Loucy (cell line): ENCODE data around the gene PROZ.
A peak's percentile ranks its signal among the peaks of the same experiment; 100 is the strongest.
"Not testable (repeated sequence)": the region's sequence is repeated elsewhere in the genome, so short reads cannot be mapped to it uniquely, and the experiment has no call there.

ENCODE experiments used
- H2AFZ ChIP-seq: fragments of 200-600 bp; sonication (generic); 2 replicates; pipeline ENCODE4 v1.6.0; 2016; ENCODE audit warnings: antibody characterized with exemption, mild to moderate bottlenecking, low read length, moderate library complexity
- H3F3A ChIP-seq: fragments of 200-600 bp; 2 replicates; pipeline ENCODE4 v1.6.0; 2016; ENCODE audit warnings: antibody characterized with exemption, low read depth, mild to moderate bottlenecking
- H3K27me3 ChIP-seq: fragments of 200-600 bp; sonication (generic); 2 replicates; pipeline ENCODE4 v1.6.1; 2014; ENCODE audit warnings: low read length, mild to moderate bottlenecking; ENCODE audit not compliant: insufficient read depth, poor library complexity, severe bottlenecking
- H3K36me3 ChIP-seq: fragments of 200-600 bp; sonication (generic); 2 replicates; pipeline ENCODE4 v1.6.1; 2016; ENCODE audit warnings: low read length; ENCODE audit not compliant: insufficient read depth
- H3K4me1 ChIP-seq: fragments of 200-600 bp; sonication (generic); 2 replicates; pipeline ENCODE4 v1.5.1; 2014; ENCODE audit warnings: low read length, mild to moderate bottlenecking; ENCODE audit not compliant: insufficient read depth, poor library complexity, severe bottlenecking
- H3K4me2 ChIP-seq: fragments of 200-600 bp; sonication (generic); 2 replicates; pipeline ENCODE4 v1.6.0; 2014; ENCODE audit warnings: antibody characterized with exemption, low read length, low read depth, mild to moderate bottlenecking; ENCODE audit not compliant: poor library complexity, severe bottlenecking
- H3K4me3 ChIP-seq: fragments of 200-600 bp; sonication (generic); 2 replicates; pipeline ENCODE4 v1.5.1; 2014; ENCODE audit warnings: low read length, mild to moderate bottlenecking, mixed read lengths; ENCODE audit not compliant: poor library complexity, severe bottlenecking
- H3K79me2 ChIP-seq: fragments of 200-600 bp; sonication (generic); 2 replicates; pipeline ENCODE4 v1.6.1; 2014; ENCODE audit warnings: low read length; ENCODE audit not compliant: insufficient read depth
- H3K9ac ChIP-seq: fragments of 200-600 bp; sonication (generic); 2 replicates; pipeline ENCODE4 v1.6.0; 2014; ENCODE audit warnings: mild to moderate bottlenecking, low read depth, low read length, moderate library complexity; ENCODE audit not compliant: poor library complexity, severe bottlenecking
- H3K9me2 ChIP-seq: fragments of 200-600 bp; sonication (generic); replicated peaks from 2 replicates; pipeline ENCODE4 v1.6.1; 2016; ENCODE audit warnings: low read depth, low read length, mixed read lengths
- H3K9me3 ChIP-seq: fragments of 200-600 bp; sonication (generic); 2 replicates; pipeline ENCODE4 v1.6.1; 2014; ENCODE audit warnings: mild to moderate bottlenecking, antibody characterized with exemption, low read length, low read depth; ENCODE audit not compliant: insufficient read depth
- H4K20me1 ChIP-seq: fragments of 200-600 bp; sonication (generic); 2 replicates; pipeline ENCODE4 v1.6.0; 2014; ENCODE audit warnings: antibody characterized with exemption, low read length, mild to moderate bottlenecking; ENCODE audit not compliant: insufficient read depth, poor library complexity, severe bottlenecking
- EZH2phosphoT487 ChIP-seq: fragments of 200-600 bp; IDR thresholded peaks from 2 replicates; pipeline ENCODE4 v1.6.1; 2018; ENCODE audit warnings: antibody characterized with exemption, mild to moderate bottlenecking, moderate library complexity, borderline replicate concordance
- TF ChIP-seq, protein P1 (sequence below): fragments of 200-600 bp; sonication (generic); conservative IDR thresholded peaks from 2 replicates; pipeline ENCODE4 v1.5.1; 2014; ENCODE audit warnings: mild to moderate bottlenecking, antibody characterized with exemption, low read length

Gene PROZ

DNA sequence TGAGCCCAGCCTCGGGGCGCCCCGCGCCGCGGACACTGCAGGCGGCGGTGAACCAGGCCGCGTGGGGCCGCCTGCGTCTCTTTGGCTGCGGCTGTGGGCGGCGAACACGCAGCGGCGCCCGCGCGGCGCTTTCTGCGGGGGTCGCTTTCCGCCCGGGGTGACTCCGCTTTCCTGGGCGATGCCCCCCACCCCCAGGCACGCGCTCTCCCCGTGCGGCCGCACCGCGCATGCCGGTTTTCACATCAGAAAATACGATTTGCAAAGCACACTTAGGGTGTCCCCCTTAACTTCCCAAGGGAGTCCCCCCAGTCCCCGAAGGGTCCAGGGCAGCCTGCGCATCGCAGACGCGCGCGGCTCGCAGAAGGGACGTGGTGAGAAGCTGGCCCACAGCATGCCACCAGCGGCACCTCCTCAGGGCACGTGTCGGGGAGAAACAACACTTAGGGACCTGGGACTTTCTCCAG, 47.6 kb upstream of the PROZ start:
- no peaks in the 10 kb centered on the region for H3K9me3 ChIP-seq
- no peak overlapping the region for H3K4me2 ChIP-seq
- no peaks in the 10 kb centered on the region for H3K27me3 ChIP-seq
- H3K9ac ChIP-seq: no peak overlapping the region
- no peaks in the 10 kb centered on the region for H3F3A ChIP-seq
- H3K79me2 ChIP-seq: no peaks in the 10 kb centered on the region
- no peak overlapping the region for H2AFZ ChIP-seq
- TF ChIP-seq, protein P1, sequence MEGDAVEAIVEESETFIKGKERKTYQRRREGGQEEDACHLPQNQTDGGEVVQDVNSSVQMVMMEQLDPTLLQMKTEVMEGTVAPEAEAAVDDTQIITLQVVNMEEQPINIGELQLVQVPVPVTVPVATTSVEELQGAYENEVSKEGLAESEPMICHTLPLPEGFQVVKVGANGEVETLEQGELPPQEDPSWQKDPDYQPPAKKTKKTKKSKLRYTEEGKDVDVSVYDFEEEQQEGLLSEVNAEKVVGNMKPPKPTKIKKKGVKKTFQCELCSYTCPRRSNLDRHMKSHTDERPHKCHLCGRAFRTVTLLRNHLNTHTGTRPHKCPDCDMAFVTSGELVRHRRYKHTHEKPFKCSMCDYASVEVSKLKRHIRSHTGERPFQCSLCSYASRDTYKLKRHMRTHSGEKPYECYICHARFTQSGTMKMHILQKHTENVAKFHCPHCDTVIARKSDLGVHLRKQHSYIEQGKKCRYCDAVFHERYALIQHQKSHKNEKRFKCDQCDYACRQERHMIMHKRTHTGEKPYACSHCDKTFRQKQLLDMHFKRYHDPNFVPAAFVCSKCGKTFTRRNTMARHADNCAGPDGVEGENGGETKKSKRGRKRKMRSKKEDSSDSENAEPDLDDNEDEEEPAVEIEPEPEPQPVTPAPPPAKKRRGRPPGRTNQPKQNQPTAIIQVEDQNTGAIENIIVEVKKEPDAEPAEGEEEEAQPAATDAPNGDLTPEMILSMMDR: no peak
- TF ChIP-seq EZH2phosphoT487: no peak
- H3K4me1 ChIP-seq: peaks cover 4% of the 10 kb centered on the region
- no peak overlapping the region for H3K4me3 ChIP-seq
- H4K20me1 ChIP-seq: no peaks in the 10 kb centered on the region
- no peaks in the 10 kb centered on the region for H3K9me2 ChIP-seq
- no peaks in the 10 kb centered on the region for H3K36me3 ChIP-seq

GRCh38 chr13:113111821-113112220, 46.6 kb upstream of the PROZ start:
- not testable (repeated sequence) for H3K36me3 ChIP-seq, H4K20me1 ChIP-seq, H3K9me3 ChIP-seq, H2AFZ ChIP-seq, H3K4me1 ChIP-seq, H3F3A ChIP-seq, H3K9ac ChIP-seq, H3K79me2 ChIP-seq, H3K27me3 ChIP-seq, H3K4me2 ChIP-seq, H3K4me3 ChIP-seq, H3K9me2 ChIP-seq

DNA sequence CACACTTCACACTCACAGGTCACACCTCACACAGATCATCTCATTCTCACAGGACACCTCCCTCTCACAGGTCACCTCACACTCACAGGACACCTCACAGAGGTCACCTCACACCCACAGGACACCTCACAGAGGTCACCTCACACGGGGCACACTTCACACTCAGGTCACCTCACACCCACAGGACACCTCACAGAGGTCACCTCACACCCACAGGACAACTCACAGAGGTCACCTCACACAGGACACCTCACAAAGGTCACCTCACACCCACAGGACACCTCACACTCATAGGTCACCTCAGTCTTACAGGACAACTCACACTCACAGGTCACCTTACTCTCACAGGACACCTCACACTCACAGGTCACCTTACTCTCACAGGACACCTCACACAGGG, 46.0 kb upstream of the PROZ start:
- H3K27me3 ChIP-seq, H2AFZ ChIP-seq, H3K4me3 ChIP-seq, H3K4me2 ChIP-seq, H3K9me2 ChIP-seq, H3K9me3 ChIP-seq, H4K20me1 ChIP-seq, H3F3A ChIP-seq, H3K79me2 ChIP-seq, H3K9ac ChIP-seq, H3K4me1 ChIP-seq, H3K36me3 ChIP-seq: not testable (repeated sequence)

DNA sequence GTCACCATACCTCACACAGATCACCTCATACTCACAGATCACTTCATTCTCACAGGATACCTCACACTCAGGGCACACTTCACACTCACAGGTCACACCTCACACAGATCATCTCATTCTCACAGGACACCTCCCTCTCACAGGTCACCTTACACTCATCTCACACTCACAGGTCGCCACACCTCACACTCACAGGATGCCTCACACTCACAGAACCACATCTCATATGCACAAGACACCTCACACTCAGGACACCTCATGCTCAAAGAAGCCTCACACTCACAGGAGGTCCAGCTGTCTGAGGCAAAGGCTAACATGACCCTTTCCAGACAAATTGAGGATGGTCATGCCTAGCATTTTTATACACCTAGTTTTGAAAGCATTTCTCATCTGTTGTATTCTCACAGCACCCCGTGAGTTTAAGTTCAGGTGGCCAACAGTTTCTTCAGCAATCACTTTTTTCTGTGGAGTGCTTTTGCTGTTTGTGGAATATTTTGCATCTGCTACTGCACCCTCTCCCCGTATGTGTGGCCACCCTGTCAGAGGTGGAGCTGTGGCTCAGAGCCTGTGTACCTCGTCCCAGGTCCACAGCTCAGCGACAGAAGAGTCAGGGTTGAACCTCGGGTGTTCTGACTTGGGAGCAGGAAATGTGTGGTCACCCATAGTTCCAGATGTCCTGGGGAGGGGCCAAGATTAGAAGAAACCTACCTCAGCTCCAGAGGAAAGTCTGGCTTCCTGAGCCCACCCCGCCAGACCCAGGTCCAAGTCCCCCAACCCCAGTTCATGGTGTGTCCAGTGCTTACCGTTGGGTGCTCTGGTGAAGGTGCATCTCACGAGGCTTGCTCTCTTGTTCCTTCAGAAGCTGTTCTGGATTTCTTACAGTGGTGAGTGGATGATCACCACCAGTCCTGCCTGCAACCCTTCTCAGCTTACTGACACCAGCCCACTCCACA, 45.3 kb upstream of the PROZ start:
- Histone ChIP-seq H2AFZ (peak overlapping the region; percentile 7), H3K9ac (no peak overlapping the region), H3K9me2 (no peaks in the 10 kb centered on the region), H3K27me3 (no peaks in the 10 kb centered on the region), H3K4me2 (peak overlapping the region; percentile 31), H3K4me3 (no peak overlapping the region), H3F3A (no peaks in the 10 kb centered on the region), H3K4me1 (peaks cover 4% of the 10 kb centered on the region), H3K36me3 (no peaks in the 10 kb centered on the region), H4K20me1 (no peaks in the 10 kb centered on the region), H3K9me3 (no peaks in the 10 kb centered on the region), H3K79me2 (no peaks in the 10 kb centered on the region)
- TF ChIP-seq, protein P1: no peak
- TF ChIP-seq EZH2phosphoT487: no peak
